DND-41 (cell line): Measurements from ENCODE around the gene STK32B.
"Not testable (repeated sequence)": the region's sequence is repeated elsewhere in the genome, so short reads cannot be mapped to it uniquely, and the experiment has no call there.

ENCODE experiments used
- ATAC-seq: fragments of 200-7000 bp; cut with Tn5 transposase; 3 replicates; pipeline ENCODE4 v1.9.1; 2021; ENCODE audit warnings: low read depth; ENCODE audit not compliant: insufficient read depth
- DNase-seq: peaks from one replicate; pipeline ENCODE4 v3.0.0-alpha.2; 2020
- H2AFZ ChIP-seq: 2 replicates; pipeline ENCODE4 v1.6.0; 2012; ENCODE audit warnings: low read depth, low read length
- H3K27ac ChIP-seq: 2 replicates; pipeline ENCODE4 v1.5.1; 2012; ENCODE audit warnings: low read length, inconsistent platforms
- H3K27me3 ChIP-seq: fragments of 200-600 bp; sonication (generic); 2 replicates; pipeline ENCODE4 v1.6.0; 2012; ENCODE audit warnings: low read length, mild to moderate bottlenecking, inconsistent platforms; ENCODE audit not compliant: insufficient read depth, poor library complexity
- H3K36me3 ChIP-seq: 2 replicates; pipeline ENCODE4 v1.5.1; 2012; ENCODE audit warnings: low read length, inconsistent platforms; ENCODE audit not compliant: insufficient read depth
- H3K4me1 ChIP-seq: 2 replicates; pipeline ENCODE4 v1.5.1; 2012; ENCODE audit warnings: mild to moderate bottlenecking, low read length; ENCODE audit not compliant: insufficient read depth
- H3K4me2 ChIP-seq: 2 replicates; pipeline ENCODE4 v1.6.0; 2012; ENCODE audit warnings: mild to moderate bottlenecking, moderate library complexity, low read length, inconsistent platforms; ENCODE audit not compliant: insufficient read depth
- H3K4me3 ChIP-seq, 2 experiments: fragments of 200-600 bp in 1 of 2; shearing (Covaris generic) in 1 of 2; 2 replicates each; pipeline ENCODE4 v1.5.1; 2012 to 2016; ENCODE audit warnings: inconsistent platforms in 2 of 2, low read length in 2 of 2, mild to moderate bottlenecking in 2 of 2, low read depth in 1 of 2, moderate library complexity in 1 of 2
- H3K79me2 ChIP-seq: 2 replicates; pipeline ENCODE4 v1.6.0; 2012; ENCODE audit warnings: low read length, inconsistent platforms; ENCODE audit not compliant: insufficient read depth
- H3K9ac ChIP-seq: 2 replicates; pipeline ENCODE4 v1.6.0; 2012; ENCODE audit warnings: low read depth, mild to moderate bottlenecking, inconsistent platforms, low read length, moderate library complexity
- H3K9me3 ChIP-seq: 2 replicates; pipeline ENCODE4 v1.5.1; 2012; ENCODE audit warnings: low read length, moderate library complexity, mild to moderate bottlenecking, inconsistent platforms; ENCODE audit not compliant: insufficient read depth, severe bottlenecking
- H4K20me1 ChIP-seq: 2 replicates; pipeline ENCODE4 v1.6.0; 2012; ENCODE audit warnings: low read length; ENCODE audit not compliant: insufficient read depth
- CTCF ChIP-seq: IDR thresholded peaks from 2 replicates; pipeline ENCODE4 v1.5.1; 2012; ENCODE audit warnings: borderline replicate concordance, low read length, moderate library complexity, mild to moderate bottlenecking; ENCODE audit not compliant: poor library complexity, severe bottlenecking; ENCODE audit errors: extremely low read depth
- EZH2 ChIP-seq: IDR thresholded peaks from 3 replicates; pipeline ENCODE4 v1.6.1; 2012; ENCODE audit warnings: borderline replicate concordance, low read depth, mild to moderate bottlenecking, moderate library complexity, low read length, inconsistent platforms; ENCODE audit not compliant: severe bottlenecking

Gene STK32B

GRCh38 chr4:5168891-5169290, 117.6 kb downstream of the STK32B start:
- Histone ChIP-seq H3K4me1 (no peaks in the 10 kb centered on the region), H3K4me3 (no peak overlapping the region), H3K9me3 (no peaks in the 10 kb centered on the region), H4K20me1 (no peaks in the 10 kb centered on the region; the same call in 1 of the 2 replicates), H3K79me2 (no peaks in the 10 kb centered on the region), H3K36me3 (peaks cover 10% of the 10 kb centered on the region; the same call in 1 of the 2 replicates), H3K4me2 (no peak overlapping the region), H3K27ac (no peak overlapping the region), H3K27me3 (no peaks in the 10 kb centered on the region), H3K9ac (no peak overlapping the region), H2AFZ (no peak overlapping the region)
- ATAC-seq (no peak), DNase-seq (no peak)
- no peak for TF ChIP-seq CTCF
- TF ChIP-seq EZH2 = no peak

- H3K9ac ChIP-seq, H3K27ac ChIP-seq, H3K36me3 ChIP-seq, H3K9me3 ChIP-seq, DNase-seq, H3K4me1 ChIP-seq, H3K4me2 ChIP-seq, H3K4me3 ChIP-seq, H4K20me1 ChIP-seq, ATAC-seq, H2AFZ ChIP-seq, H3K27me3 ChIP-seq, H3K79me2 ChIP-seq: not testable (repeated sequence)
These were observed 124.6 kb downstream of the STK32B start for GRCh38 chr4:5175836-5176235.

- H3K9ac ChIP-seq = no peak overlapping the region
- H3K79me2 ChIP-seq = no peaks in the 10 kb centered on the region
- no peak overlapping the region for H3K27ac ChIP-seq
- peaks cover 5% of the 10 kb centered on the region; the same call in 1 of the 2 replicates for H4K20me1 ChIP-seq
- no peak for TF ChIP-seq EZH2
- no peak for TF ChIP-seq CTCF
- no peak overlapping the region for H3K4me2 ChIP-seq
- DNase-seq = no peak
- peaks cover 3% of the 10 kb centered on the region; the same call in 1 of the 2 replicates for H3K4me1 ChIP-seq
- H2AFZ ChIP-seq = no peak overlapping the region
- H3K36me3 ChIP-seq = no peaks in the 10 kb centered on the region
- H3K9me3 ChIP-seq = no peaks in the 10 kb centered on the region
- H3K4me3 ChIP-seq = no peak overlapping the region
- no peaks in the 10 kb centered on the region for H3K27me3 ChIP-seq
- no peak for ATAC-seq
These were observed 133.3 kb downstream of the STK32B start for GRCh38 chr4:5184606-5185005.

GRCh38 chr4:5185551-5185950, 134.3 kb downstream of the STK32B start:
- Histone ChIP-seq H3K27me3 (no peaks in the 10 kb centered on the region), H4K20me1 (peaks cover 5% of the 10 kb centered on the region; the same call in 1 of the 2 replicates), H3K27ac (no peak overlapping the region), H3K9ac (no peak overlapping the region), H3K36me3 (no peaks in the 10 kb centered on the region), H2AFZ (no peak overlapping the region), H3K4me3 (no peak overlapping the region), H3K79me2 (no peaks in the 10 kb centered on the region), H3K4me2 (no peak overlapping the region), H3K4me1 (peaks cover 3% of the 10 kb centered on the region; the same call in 1 of the 2 replicates), H3K9me3 (no peaks in the 10 kb centered on the region)
- no peak for DNase-seq
- TF ChIP-seq EZH2 (no peak), CTCF (no peak)
- no peak for ATAC-seq
